A549 treated with GW870086 at 1 μM for 4 hours (cell line): Measurements from ENCODE around the gene B3GNT2. TPM values are rescaled to one million over a fixed set of nuclear protein-coding genes. Genes with fewer than 3 reads are reported as not detected.

ENCODE experiments used
- total RNA-seq: library from RNA; stranded (reverse); fragments of 200-300 nt; extraction: Qiagen RNA extraction; gene quantifications from 5 replicates; pipeline ENCODE4 v1.2.3, GENCODE V29; 2022; ENCODE audit warnings: low read depth

Gene B3GNT2
- total RNA-seq, result 23.8 to 36.7 TPM (median 35.5 TPM) in 5 replicates

GRCh38 chr2:62195421-62196277, at the start of gene B3GNT2:
Gene B3GNT2, plus strand, starts transcription at chr2:62196115. Its CDS starts 26,106 bp downstream, at chr2:62222221.

